HEK293 (cell line): Measurements from ENCODE around the gene CHMP5.
A peak's percentile ranks its signal among the peaks of the same experiment; 100 is the strongest.

ENCODE experiments used
- CTCF ChIA-PET: fragments of 350-600 bp; formaldehyde crosslinking; extraction: SDS; loops from one replicate; lab custom pipeline; 2021; ENCODE audit warnings: antibody characterized with exemption; lab: Yijun Ruan, JAX
- POLR2A ChIA-PET: fragments of 300-600 bp; formaldehyde crosslinking; extraction: SDS; loops from one replicate; lab custom pipeline; 2020; ENCODE audit warnings: antibody characterized with exemption, inconsistent platforms; lab: Yijun Ruan, JAX
- H3K27ac ChIP-seq: fragments of 200-500 bp; sonication (Bioruptor generic); 2 replicates; pipeline ENCODE4 v1.5.1; 2014; ENCODE audit warnings: low read depth, low read length, control low read depth, inconsistent platforms; ENCODE audit errors: extremely low read depth
- H3K36me3 ChIP-seq, 2 experiments: fragments of 200-500 bp in 1 of 2; sonication (Bioruptor generic) in 1 of 2; 1 replicate in 1 of 2; 2 replicates in 1 of 2; pipeline ENCODE4 v1.5.1; 2014 to 2017; ENCODE audit warnings: inconsistent platforms in 2 of 2, low read length in 2 of 2; ENCODE audit not compliant: control insufficient read depth in 2 of 2, insufficient read depth in 1 of 2
- H3K4me1 ChIP-seq: fragments of 200-500 bp; sonication (Bioruptor generic); 2 replicates; pipeline ENCODE4 v1.5.1; 2014; ENCODE audit warnings: mild to moderate bottlenecking, low read length, inconsistent platforms; ENCODE audit not compliant: control insufficient read depth, insufficient read depth
- H3K4me3 ChIP-seq: 2 replicates; pipeline ENCODE4 v1.5.1; 2011; ENCODE audit warnings: low read depth, mild to moderate bottlenecking, control low read depth, low read length, moderate library complexity
- H3K9me3 ChIP-seq: fragments of 200-500 bp; sonication (Bioruptor generic); 2 replicates; pipeline ENCODE4 v1.5.1; 2014; ENCODE audit warnings: low read depth, low read length, inconsistent platforms; ENCODE audit not compliant: control insufficient read depth, insufficient read depth
- GLI4 ChIP-seq: fragments of 450-650 bp; formaldehyde crosslinking; IDR thresholded peaks from 2 replicates; pipeline ENCODE4 v1.5.1; 2016; ENCODE audit warnings: missing biosample characterization, missing genetic modification characterization
- KLF1 ChIP-seq: fragments of 450-650 bp; formaldehyde crosslinking; IDR thresholded peaks from 2 replicates; pipeline ENCODE4 v1.5.1; 2016; ENCODE audit warnings: missing biosample characterization, missing genetic modification characterization
- KLF16 ChIP-seq: fragments of 450-650 bp; formaldehyde crosslinking; IDR thresholded peaks from 2 replicates; pipeline ENCODE4 v1.5.1; 2017; ENCODE audit warnings: missing biosample characterization, missing genetic modification characterization
- KLF7 ChIP-seq: fragments of 450-650 bp; formaldehyde crosslinking; IDR thresholded peaks from 2 replicates; pipeline ENCODE4 v1.5.1; 2016; ENCODE audit warnings: missing biosample characterization, missing genetic modification characterization, borderline replicate concordance
- KLF8 ChIP-seq: fragments of 450-650 bp; formaldehyde crosslinking; IDR thresholded peaks from 2 replicates; pipeline ENCODE4 v1.5.1; 2016; ENCODE audit warnings: missing biosample characterization, missing genetic modification characterization
- MYNN ChIP-seq: fragments of 450-650 bp; formaldehyde crosslinking; IDR thresholded peaks from 2 replicates; pipeline ENCODE4 v1.5.1; 2016; ENCODE audit warnings: missing biosample characterization, missing genetic modification characterization, borderline replicate concordance
- SCRT2 ChIP-seq: fragments of 450-650 bp; formaldehyde crosslinking; IDR thresholded peaks from 2 replicates; pipeline ENCODE4 v1.5.1; 2016; ENCODE audit warnings: missing biosample characterization, missing genetic modification characterization
- SP2 ChIP-seq: fragments of 450-650 bp; formaldehyde crosslinking; IDR thresholded peaks from 2 replicates; pipeline ENCODE4 v1.5.1; 2016; ENCODE audit warnings: missing biosample characterization, missing genetic modification characterization
- YY1 ChIP-seq: fragments of 450-650 bp; formaldehyde crosslinking; IDR thresholded peaks from 2 replicates; pipeline ENCODE4 v1.5.1; 2018; ENCODE audit warnings: missing biosample characterization, missing genetic modification characterization
- ZFHX2 ChIP-seq: fragments of 450-650 bp; formaldehyde crosslinking; conservative IDR thresholded peaks from 2 replicates; pipeline ENCODE4 v1.5.1; 2016; ENCODE audit warnings: missing biosample characterization, missing genetic modification characterization
- ZFP41 ChIP-seq: fragments of 450-650 bp; formaldehyde crosslinking; IDR thresholded peaks from 2 replicates; pipeline ENCODE4 v1.5.1; 2016; ENCODE audit warnings: missing biosample characterization, missing genetic modification characterization, borderline replicate concordance
- ZNF112 ChIP-seq: fragments of 450-650 bp; formaldehyde crosslinking; IDR thresholded peaks from 2 replicates; pipeline ENCODE4 v1.5.0; 2017; ENCODE audit warnings: missing biosample characterization, missing genetic modification characterization
- ZNF184 ChIP-seq: fragments of 450-650 bp; IDR thresholded peaks from 2 replicates; pipeline ENCODE4 v1.5.1; 2018; ENCODE audit warnings: missing biosample characterization, mild to moderate bottlenecking, missing genetic modification characterization
- ZNF248 ChIP-seq: fragments of 450-650 bp; formaldehyde crosslinking; IDR thresholded peaks from 2 replicates; pipeline ENCODE4 v1.5.1; 2017; ENCODE audit warnings: missing biosample characterization, missing genetic modification characterization
- ZNF266 ChIP-seq: fragments of 450-650 bp; formaldehyde crosslinking; IDR thresholded peaks from 2 replicates; pipeline ENCODE4 v1.5.1; 2016; ENCODE audit warnings: missing biosample characterization, missing genetic modification characterization, low read depth
- ZNF311 ChIP-seq: fragments of 450-650 bp; formaldehyde crosslinking; IDR thresholded peaks from 2 replicates; pipeline ENCODE4 v1.5.1; 2017; ENCODE audit warnings: missing biosample characterization, missing genetic modification characterization, borderline replicate concordance
- ZNF394 ChIP-seq: fragments of 450-650 bp; formaldehyde crosslinking; IDR thresholded peaks from 2 replicates; pipeline ENCODE4 v1.5.1; 2016; ENCODE audit warnings: missing biosample characterization, missing genetic modification characterization, mild to moderate bottlenecking, moderate library complexity, borderline replicate concordance
- ZNF404 ChIP-seq: fragments of 450-650 bp; formaldehyde crosslinking; IDR thresholded peaks from 2 replicates; pipeline ENCODE4 v1.5.1; 2017; ENCODE audit warnings: missing biosample characterization, missing genetic modification characterization
- ZNF544 ChIP-seq: fragments of 450-650 bp; formaldehyde crosslinking; IDR thresholded peaks from 2 replicates; pipeline ENCODE4 v1.5.0; 2017; ENCODE audit warnings: missing biosample characterization, missing genetic modification characterization
- ZNF596 ChIP-seq: fragments of 450-650 bp; IDR thresholded peaks from 2 replicates; pipeline ENCODE4 v1.5.0; 2018; ENCODE audit warnings: missing biosample characterization, mild to moderate bottlenecking, missing genetic modification characterization, moderate library complexity
- ZNF76 ChIP-seq: fragments of 450-650 bp; formaldehyde crosslinking; IDR thresholded peaks from 2 replicates; pipeline ENCODE4; 2016; ENCODE audit warnings: low read depth, missing biosample characterization, missing genetic modification characterization, borderline replicate concordance
- TF ChIP-seq, protein P1 (sequence below): fragments of 450-650 bp; formaldehyde crosslinking; IDR thresholded peaks from 2 replicates; pipeline ENCODE4 v1.5.1; 2016; ENCODE audit warnings: missing biosample characterization, missing genetic modification characterization
- TF ChIP-seq, protein P2 (sequence below): fragments of 450-650 bp; formaldehyde crosslinking; IDR thresholded peaks from 2 replicates; pipeline ENCODE4 v1.5.1; 2017; ENCODE audit warnings: missing biosample characterization, missing genetic modification characterization
- TF ChIP-seq, protein P3 (sequence below): fragments of 450-650 bp; formaldehyde crosslinking; IDR thresholded peaks from 2 replicates; pipeline ENCODE4 v1.5.1; 2016; ENCODE audit warnings: missing biosample characterization, missing genetic modification characterization
- TF ChIP-seq, protein P4 (sequence below): fragments of 450-650 bp; formaldehyde crosslinking; IDR thresholded peaks from 2 replicates; pipeline ENCODE4 v1.5.1; 2016; ENCODE audit warnings: missing biosample characterization, missing genetic modification characterization
- TF ChIP-seq, protein P5 (sequence below): fragments of 450-650 bp; formaldehyde crosslinking; conservative IDR thresholded peaks from 2 replicates; pipeline ENCODE4 v1.5.1; 2016; ENCODE audit warnings: low read depth, missing biosample characterization, missing genetic modification characterization
- TF ChIP-seq, protein P6 (sequence below): sonication (generic); formaldehyde crosslinking; IDR thresholded peaks from 2 replicates; pipeline ENCODE4 v1.8.1; 2022; ENCODE audit warnings: mild to moderate bottlenecking, moderate library complexity, missing genetic modification reagents

CHMP5 gene

DNA sequence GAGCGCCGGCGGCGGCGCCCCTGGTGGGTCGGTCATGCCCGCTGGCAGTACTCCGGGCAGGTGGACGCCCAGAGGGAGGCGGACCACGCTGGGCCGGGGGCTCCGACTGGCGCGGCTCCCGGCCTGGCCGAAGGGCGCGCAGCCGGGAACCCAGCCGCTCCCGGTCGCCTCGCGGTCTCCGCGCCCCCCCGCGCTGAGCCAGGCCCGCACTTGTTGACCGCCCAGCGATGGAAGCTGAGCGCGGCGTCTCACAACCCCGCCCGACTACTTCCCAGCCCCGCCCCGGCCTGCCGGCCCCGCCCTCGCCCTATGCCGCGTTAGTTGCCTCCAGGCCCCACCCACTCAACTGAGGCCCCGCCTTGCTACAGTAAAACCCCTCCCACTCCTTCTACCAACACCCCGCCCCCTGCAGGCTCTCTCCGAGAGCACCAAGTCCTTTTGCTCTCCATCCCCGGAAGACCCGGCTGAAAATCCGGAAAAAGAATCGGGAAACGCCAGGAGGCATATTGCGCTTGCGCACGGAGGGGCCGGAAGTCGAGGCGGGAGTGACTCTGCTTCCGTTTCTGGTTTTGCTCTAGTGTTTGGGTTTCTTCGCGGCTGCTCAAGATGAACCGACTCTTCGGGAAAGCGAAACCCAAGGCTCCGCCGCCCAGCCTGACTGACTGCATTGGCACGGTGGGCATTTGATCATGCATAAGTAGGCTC is at the start of gene CHMP5, which contains the start of gene BAG1:
TSS of gene CHMP5 (plus strand) at position 577 of the 705 bp plus-strand sequence. CDS start at position 607, 30 bp downstream.
TSS of gene BAG1 (minus strand) at position 236 of the 705 bp plus-strand sequence.
- ChIA-PET POLR2A (interaction anchor here (0.6 to 2.2 kb wide), 7 partner anchors 9 to 239 kb away, joined by 3 to 16 read pairs (median 6); partner anchors contain the start of genes DNAJA1, NFX1 and NOL6), CTCF (interaction anchor here (1.1 to 1.3 kb wide), 2 partner anchors 16 to 23 kb away, joined by 4 to 6 read pairs; no protein-coding TSS in a partner anchor)
- Histone ChIP-seq H3K27ac (peak within 1 kb of the TSS; percentile 77; the same call in 1 of the 2 replicates), H3K36me3 (peaks cover 11 to 62% of the 10 kb centered on the region in 2 experiments), H3K4me3 (peak within 1 kb of the TSS; percentile 90), H3K9me3 (no peaks in the 10 kb centered on the region), H3K4me1 (peaks cover 3% of the 10 kb centered on the region; the same call in 1 of the 2 replicates)
- TF ChIP-seq, protein P1, sequence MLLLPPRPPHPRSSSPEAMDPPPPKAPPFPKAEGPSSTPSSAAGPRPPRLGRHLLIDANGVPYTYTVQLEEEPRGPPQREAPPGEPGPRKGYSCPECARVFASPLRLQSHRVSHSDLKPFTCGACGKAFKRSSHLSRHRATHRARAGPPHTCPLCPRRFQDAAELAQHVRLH, result no peak
- TF ChIP-seq ZNF394 (tag by site-specific recombination), result no peak
- peak; percentile 12; the same call in 1 of the 2 replicates for TF ChIP-seq ZFHX2 (tag by site-specific recombination)
- TF ChIP-seq ZNF112 (tag by site-specific recombination), result no peak
- TF ChIP-seq YY1 (tag by site-specific recombination), result 0 out of 2 replicates have a peak, but pooled peaks have one; percentile 13
- TF ChIP-seq, protein P2, sequence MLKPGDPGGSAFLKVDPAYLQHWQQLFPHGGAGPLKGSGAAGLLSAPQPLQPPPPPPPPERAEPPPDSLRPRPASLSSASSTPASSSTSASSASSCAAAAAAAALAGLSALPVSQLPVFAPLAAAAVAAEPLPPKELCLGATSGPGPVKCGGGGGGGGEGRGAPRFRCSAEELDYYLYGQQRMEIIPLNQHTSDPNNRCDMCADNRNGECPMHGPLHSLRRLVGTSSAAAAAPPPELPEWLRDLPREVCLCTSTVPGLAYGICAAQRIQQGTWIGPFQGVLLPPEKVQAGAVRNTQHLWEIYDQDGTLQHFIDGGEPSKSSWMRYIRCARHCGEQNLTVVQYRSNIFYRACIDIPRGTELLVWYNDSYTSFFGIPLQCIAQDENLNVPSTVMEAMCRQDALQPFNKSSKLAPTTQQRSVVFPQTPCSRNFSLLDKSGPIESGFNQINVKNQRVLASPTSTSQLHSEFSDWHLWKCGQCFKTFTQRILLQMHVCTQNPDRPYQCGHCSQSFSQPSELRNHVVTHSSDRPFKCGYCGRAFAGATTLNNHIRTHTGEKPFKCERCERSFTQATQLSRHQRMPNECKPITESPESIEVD, result no peak
- no peak for TF ChIP-seq ZNF248 (tag by site-specific recombination)
- TF ChIP-seq ZFP41, result no peak
- peak; percentile 94 for TF ChIP-seq SCRT2 (tag by site-specific recombination)
- TF ChIP-seq ZNF184, result no peak
- no peak for TF ChIP-seq ZNF596 (tag by site-specific recombination)
- no peak for TF ChIP-seq KLF7 (tag by site-specific recombination)
- TF ChIP-seq ZNF544 (tag by site-specific recombination), result no peak
- TF ChIP-seq, protein P3, sequence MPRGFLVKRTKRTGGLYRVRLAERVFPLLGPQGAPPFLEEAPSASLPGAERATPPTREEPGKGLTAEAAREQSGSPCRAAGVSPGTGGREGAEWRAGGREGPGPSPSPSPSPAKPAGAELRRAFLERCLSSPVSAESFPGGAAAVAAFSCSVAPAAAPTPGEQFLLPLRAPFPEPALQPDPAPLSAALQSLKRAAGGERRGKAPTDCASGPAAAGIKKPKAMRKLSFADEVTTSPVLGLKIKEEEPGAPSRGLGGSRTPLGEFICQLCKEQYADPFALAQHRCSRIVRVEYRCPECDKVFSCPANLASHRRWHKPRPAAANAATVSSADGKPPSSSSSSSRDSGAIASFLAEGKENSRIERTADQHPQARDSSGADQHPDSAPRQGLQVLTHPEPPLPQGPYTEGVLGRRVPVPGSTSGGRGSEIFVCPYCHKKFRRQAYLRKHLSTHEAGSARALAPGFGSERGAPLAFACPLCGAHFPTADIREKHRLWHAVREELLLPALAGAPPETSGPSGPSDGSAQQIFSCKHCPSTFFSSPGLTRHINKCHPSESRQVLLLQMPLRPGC, result no peak
- no peak for TF ChIP-seq MYNN (tag by site-specific recombination)
- TF ChIP-seq, protein P4, sequence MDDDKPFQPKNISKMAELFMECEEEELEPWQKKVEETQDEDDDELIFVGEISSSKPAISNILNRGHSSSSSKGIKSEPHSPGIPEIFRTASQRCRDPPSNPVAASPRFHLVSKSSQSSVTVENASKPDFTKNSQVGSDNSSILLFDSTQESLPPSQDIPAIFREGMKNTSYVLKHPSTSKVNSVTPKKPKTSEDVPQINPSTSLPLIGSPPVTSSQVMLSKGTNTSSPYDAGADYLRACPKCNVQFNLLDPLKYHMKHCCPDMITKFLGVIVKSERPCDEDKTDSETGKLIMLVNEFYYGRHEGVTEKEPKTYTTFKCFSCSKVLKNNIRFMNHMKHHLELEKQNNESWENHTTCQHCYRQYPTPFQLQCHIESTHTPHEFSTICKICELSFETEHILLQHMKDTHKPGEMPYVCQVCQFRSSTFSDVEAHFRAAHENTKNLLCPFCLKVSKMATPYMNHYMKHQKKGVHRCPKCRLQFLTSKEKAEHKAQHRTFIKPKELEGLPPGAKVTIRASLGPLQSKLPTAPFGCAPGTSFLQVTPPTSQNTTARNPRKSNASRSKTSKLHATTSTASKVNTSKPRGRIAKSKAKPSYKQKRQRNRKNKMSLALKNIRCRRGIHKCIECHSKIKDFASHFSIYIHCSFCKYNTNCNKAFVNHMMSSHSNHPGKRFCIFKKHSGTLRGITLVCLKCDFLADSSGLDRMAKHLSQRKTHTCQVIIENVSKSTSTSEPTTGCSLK (tag by site-specific recombination), result no peak
- peak; percentile 64 for TF ChIP-seq KLF1 (tag by site-specific recombination)
- peak; percentile 47 for TF ChIP-seq KLF8
- no peak for TF ChIP-seq KLF16 (tag by site-specific recombination)
- no peak for TF ChIP-seq ZNF311 (tag by site-specific recombination)
- TF ChIP-seq SP2 (tag by site-specific recombination), result peak; percentile 93
- TF ChIP-seq ZNF404 (tag by site-specific recombination), result no peak
- TF ChIP-seq, protein P5, sequence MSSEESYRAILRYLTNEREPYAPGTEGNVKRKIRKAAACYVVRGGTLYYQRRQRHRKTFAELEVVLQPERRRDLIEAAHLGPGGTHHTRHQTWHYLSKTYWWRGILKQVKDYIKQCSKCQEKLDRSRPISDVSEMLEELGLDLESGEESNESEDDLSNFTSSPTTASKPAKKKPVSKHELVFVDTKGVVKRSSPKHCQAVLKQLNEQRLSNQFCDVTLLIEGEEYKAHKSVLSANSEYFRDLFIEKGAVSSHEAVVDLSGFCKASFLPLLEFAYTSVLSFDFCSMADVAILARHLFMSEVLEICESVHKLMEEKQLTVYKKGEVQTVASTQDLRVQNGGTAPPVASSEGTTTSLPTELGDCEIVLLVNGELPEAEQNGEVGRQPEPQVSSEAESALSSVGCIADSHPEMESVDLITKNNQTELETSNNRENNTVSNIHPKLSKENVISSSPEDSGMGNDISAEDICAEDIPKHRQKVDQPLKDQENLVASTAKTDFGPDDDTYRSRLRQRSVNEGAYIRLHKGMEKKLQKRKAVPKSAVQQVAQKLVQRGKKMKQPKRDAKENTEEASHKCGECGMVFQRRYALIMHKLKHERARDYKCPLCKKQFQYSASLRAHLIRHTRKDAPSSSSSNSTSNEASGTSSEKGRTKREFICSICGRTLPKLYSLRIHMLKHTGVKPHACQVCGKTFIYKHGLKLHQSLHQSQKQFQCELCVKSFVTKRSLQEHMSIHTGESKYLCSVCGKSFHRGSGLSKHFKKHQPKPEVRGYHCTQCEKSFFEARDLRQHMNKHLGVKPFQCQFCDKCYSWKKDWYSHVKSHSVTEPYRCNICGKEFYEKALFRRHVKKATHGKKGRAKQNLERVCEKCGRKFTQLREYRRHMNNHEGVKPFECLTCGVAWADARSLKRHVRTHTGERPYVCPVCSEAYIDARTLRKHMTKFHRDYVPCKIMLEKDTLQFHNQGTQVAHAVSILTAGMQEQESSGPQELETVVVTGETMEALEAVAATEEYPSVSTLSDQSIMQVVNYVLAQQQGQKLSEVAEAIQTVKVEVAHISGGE (tag by site-specific recombination), result peak; percentile 89
- TF ChIP-seq, protein P6, sequence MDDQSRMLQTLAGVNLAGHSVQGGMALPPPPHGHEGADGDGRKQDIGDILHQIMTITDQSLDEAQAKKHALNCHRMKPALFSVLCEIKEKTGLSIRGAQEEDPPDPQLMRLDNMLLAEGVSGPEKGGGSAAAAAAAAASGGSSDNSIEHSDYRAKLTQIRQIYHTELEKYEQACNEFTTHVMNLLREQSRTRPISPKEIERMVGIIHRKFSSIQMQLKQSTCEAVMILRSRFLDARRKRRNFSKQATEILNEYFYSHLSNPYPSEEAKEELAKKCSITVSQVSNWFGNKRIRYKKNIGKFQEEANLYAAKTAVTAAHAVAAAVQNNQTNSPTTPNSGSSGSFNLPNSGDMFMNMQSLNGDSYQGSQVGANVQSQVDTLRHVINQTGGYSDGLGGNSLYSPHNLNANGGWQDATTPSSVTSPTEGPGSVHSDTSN (CRISPR knock-in tag), result peak; percentile 67; the same call in 1 of the 2 replicates
- no peak for TF ChIP-seq ZNF266 (tag by site-specific recombination)
- no peak for TF ChIP-seq ZNF76
- TF ChIP-seq GLI4 (tag by site-specific recombination), result no peak
